HS-5 (cell line): ENCODE measurements around the gene SNX6.
"Not testable (repeated sequence)": the region's sequence is repeated elsewhere in the genome, so short reads cannot be mapped to it uniquely, and the experiment has no call there.

ENCODE experiments used
- DNase-seq: peaks from one replicate; pipeline ENCODE4 v3.0.0-alpha.2; 2012; ENCODE audit warnings: low read depth

The SNX6 gene

DNA sequence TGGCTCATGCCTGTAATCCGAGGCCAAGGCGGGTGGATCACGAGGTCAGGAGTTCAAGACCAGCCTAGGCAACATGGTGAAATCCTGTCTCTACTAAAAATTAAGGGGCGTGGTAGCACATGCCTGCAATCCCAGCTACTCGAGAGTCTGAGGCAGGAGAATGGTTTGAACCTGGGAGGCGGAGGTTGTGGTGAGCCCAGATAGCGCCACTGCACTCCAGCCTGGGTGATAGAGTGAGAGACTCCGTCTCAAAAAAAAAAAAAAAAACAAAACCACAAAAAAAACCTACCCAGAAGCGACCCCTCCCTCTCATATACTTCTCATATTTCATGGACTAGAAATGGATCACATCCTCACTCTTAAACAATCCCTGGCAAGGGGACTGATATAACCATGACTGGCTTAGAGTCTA, 4.4 kb upstream of the SNX6 start:
- not testable (repeated sequence) for DNase-seq

DNA sequence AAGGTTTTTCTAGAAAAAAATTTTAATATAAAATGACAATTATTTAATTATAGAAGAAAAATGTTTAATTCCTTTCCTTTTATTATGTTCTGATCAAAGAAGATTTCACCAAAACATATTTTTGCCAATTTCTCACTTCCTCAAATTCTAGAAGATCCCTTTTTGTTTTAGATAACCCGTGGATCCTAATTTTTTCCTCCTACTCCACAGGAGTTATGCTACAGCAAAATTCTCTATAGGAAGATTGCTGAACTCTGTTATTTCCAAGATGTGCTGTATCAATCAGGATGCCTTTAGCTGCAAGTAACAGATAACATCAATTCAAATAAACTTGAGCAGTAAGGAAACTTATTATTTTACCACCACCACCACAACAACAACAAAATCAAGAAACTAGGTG, 3.8 kb upstream of the SNX6 start:
- no peak for DNase-seq

DNA sequence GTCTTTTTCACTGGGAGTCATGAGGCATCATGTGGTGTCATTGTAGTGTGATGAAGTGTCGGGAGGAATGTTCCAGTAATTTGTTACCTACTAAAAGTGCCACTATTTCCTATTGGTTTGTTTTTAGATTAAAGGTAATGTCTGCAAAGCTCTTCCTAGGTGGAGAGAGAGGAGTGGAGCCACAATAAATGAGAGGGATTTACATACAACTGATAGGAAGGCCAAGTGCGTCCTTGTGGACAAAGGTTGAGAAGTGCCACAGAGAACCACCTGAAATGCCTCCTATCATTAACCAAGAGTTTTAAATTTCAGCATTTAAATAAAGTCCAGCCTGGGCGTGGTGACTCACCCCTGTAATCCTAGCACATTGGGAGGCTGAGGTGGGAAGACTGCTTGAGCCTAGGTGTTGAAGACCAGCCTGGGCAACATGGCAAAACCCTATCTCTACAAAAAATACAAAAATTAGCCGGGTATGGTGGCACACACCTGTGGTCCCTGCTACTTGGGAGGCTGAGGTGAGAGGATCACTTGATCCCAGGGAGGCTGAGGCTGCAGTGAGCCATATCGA, 2.5 kb upstream of the SNX6 start:
- DNase-seq: no peak

DNA sequence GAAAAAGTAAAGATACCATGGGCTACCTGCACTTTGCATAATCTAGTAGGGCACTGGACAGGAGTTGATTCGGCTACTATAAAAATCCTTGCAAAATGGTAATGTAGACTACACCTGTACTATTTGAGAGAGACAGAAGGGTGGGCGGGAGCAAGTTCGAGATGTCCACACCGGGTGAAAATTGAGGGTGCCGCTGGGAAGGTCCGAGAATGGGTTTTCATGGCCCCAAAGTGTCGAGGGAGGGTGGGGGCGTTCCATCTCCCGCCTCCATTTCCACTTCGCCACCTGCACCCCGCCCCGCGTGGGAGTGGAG, 648 bp downstream of the SNX6 start:
- no peak for DNase-seq

DNA sequence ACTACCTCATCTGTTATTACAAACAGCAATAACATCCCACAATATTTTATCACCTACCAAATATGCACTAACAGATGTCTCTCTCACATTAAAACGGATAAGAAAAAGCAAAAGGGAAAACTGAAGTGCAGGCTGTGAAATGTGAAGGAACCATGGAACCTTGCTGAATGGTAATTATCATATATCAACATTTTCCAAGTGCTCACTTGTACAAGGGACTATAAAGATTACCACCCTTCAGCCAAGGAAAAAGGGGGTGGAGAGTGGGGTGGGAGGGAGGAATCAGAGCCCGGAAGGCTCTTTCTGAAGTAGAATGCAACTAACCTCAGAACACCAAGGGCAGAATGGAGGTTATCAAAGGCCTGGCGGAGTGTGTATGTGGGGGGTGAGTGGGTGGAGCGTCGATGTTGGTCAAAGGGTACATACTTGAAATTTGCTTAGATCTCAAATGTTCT, 1.2 kb downstream of the SNX6 start:
- DNase-seq: no peak

DNA sequence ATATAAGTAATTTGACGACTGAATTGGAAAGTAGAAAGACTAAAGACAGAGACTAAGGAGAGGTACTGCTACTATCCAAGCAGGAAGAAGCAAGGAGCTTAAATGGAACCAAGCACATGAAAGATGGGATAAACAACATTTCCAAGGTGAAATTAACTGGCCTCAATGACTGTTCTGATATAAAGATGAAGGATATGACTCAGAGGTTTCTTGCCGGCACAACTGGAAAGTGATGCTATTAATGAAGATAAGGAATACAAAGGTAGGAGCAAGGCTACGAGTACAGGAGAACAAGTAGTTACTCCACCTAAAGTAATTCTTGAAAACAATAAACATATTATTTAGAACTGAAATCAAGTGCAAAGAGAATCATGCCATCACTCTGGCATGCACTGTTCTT, 6.4 kb downstream of the SNX6 start:
- DNase-seq: no peak

DNA sequence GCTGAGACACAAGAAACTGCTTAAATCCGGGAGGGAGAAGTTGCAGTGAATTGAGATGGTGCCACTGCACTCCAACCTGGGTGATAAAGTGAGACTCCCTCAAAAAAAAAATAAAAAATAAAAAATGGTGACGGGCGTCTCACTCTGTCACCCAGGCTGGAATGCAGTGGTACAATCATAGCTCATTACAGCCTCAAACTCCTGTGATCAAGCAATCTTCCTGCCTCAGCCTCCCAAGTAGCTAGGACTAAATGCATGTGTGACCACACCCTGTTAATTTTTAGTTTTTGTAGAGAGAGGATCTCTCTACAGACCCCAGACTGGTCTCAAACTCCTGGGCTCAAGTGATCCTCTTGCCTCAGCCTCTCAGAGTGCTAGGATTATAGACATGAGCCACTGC, 9.1 kb downstream of the SNX6 start:
- DNase-seq: no peak

DNA sequence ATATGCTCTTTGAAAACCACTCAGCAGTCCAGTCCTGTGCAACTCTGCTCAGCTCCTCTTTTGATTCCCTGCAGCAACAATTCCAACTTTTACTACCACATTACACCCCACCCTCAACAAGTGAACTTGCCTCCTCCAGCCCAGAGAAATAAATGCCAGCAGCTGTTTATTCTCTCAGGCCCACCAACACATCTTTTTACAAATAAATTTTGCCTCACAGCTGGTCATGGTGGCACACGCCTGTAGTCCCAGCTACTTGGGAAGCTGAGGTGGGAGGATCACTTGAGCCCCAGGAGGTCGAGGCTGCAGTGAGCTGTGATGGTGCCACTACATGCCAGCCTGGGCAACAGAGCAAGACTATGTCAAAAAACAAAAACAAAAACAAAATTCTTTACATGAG, 9.8 kb downstream of the SNX6 start:
- DNase-seq: no peak

DNA sequence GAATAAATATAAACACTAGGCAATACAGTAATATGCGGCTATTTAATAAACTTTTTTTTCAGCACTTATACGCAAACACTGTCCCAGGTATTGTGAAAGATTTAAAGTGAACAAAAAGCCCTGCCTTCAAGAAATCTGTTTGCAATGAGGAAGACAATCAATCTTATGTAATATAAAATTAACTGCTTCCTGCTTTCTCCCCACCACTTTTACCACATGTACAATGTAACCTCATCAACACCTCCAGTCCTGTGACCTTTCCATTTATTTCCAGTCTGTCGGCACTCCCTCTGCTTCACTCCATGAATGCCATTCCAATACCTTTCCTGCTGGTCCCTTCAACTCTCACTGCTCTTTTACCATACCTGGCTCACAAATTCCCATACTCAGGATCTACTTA, 10.5 kb downstream of the SNX6 start:
- no peak for DNase-seq

DNA sequence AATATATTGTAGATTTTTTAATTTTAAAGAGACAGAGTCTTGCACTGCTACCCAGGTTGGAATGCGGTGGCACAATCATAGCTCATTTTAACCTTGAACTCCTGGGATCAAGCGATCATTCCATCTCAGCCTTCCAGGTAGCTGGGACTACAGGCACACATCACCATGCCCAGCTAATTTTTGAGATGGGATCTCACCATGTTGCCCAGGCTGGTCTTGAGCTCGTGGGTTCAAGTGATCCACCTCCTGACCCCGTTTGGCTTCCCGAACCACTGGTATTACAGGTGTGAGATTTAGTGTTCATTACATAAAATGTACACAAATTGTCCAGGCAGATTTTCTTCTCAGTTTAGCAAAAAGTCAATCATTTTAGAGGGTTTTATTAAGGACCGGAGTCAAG, 13.6 kb downstream of the SNX6 start:
- DNase-seq: no peak

DNA sequence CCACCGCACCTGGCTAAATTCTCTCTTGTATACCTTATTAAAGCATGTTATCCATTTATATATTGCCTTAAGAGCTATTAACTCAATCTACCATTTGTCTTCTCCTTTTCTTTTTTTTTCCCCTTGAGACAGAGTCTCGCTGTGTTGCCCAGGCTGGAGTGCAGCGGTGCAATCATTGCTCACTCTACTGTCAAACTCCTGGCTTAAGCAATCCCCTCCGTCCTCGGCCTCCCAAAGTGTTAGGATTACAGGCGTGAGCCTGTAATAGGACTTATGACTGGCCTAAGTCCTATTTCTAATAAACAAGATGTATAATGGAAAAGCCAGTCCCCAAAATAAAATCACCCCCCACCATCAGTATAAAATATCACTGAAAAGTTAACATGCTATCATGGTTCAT, 14.4 kb downstream of the SNX6 start:
- no peak for DNase-seq

DNA sequence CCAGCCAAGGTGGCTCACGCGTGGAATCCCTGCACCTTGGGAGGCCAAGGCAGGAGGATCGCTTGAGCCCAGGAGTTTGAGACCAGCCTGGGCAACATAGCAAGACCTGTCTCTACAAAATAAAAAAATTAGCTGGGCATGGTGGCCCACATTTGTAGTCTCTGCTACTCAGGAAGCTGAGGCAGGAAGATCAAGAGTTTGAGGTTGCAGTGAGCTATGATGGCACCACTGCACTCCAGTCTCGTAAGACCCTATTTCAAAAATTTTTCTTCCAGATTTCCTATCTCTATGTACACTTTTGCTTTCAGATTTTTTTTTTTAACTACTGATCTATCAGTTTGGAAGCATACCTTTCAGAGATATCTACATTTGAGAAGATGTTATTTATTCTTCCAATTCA, 15.3 kb downstream of the SNX6 start:
- no peak for DNase-seq

DNA sequence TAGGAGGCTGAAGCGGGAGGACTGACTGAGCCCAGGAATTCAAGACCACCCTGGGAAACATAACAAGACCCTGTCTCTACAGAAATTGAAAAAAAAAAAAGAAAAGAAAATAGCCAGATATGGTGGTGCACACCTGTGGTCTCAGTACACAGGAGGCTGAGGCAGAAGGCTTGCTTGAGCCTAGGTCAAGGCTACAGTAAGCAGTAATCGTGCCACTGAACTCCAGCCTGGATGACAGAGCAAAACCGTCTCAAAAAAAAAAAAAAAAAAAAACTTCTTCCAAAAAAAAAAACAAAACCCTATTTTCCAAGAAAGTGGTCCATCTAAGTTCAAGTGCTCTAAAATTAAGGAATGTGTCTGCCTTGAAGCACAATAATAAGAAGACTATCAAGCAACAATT, 19.8 kb downstream of the SNX6 start:
- no peak for DNase-seq

DNA sequence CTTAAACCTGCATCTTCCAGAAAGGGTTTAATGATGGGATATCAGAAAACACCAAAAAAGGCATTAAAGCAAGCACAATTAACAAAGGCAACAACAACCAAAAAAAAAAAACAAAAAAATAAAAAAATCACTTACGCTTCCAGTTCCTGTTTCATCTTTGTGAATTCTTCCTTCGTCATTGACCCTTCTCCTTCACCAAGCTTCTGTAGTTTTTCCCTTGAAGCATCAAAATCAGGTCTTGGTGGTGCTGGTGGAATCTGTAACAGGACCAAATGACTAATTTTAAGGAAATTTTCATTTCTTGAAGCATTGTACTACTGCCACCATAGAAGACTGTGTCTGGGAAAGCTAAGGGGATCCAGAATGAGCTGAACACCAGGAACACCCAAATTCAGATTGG, 24.5 kb downstream of the SNX6 start:
- DNase-seq: no peak

DNA sequence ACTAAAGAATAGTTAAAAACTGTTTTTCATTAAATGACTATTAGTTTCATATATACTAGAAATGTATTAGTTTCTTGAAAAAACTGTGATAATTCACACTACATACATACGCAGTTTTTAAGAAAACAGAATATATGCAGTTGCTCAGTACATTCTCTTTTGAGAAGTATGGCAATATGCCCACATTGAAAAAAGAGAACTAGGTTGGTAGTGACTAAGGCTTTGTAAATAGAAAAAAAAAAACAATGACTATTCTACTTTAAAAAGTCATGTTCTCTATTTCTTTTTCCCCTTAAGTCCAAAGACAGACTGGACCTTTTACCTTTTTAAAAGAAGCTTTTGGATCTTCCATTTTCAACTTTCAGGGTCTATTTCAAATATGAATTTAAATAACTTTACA, 25.0 kb downstream of the SNX6 start:
- no peak for DNase-seq

DNA sequence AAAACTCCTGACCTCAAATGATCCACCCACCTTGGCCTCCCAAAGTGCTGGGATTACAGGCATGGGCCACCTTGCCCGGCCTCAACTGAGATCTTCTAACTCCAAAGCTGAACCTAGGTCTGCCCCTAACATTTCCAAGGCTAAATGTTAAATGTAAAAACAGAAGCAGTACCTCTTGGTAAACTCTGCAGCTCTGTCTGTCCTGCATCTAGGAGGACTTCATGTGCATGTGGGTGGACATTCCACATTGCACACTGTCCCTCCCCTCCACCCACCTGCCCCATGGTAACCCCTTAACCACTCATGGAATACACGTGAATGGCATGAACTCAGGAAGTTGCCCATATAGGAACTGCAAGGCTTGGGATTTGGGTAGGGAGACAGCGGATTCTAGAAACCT, 33.1 kb downstream of the SNX6 start:
- no peak for DNase-seq

DNA sequence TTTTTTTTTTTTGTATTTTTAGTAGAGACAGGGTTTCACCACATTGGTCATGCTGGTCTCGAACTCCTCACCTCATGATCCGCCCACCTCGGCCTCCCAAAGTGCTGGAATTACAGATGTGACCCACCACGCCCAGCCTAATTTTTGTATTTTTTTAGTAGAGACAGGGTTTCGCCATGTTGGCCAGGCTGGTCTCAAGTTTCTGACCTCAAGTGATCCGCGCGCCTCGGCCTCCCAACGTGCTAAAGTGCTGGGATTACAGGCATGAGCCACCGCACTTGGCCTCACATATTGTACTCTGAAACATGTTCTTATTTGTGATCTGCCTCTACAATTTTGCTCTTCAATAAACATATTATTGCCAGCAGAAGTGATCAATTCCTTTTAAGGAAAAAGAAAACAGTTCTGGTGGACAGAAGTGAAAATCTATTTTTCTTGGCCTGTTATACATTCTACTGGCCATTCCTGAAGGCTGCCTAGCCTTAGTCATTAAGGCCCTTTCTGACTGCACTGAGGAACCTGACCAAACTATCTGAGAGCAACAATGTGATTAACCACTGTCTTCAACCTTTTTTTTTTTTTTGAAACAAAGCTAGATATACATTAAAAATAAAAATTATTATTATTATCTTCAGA, 36.1 kb downstream of the SNX6 start:
- no peak for DNase-seq

DNA sequence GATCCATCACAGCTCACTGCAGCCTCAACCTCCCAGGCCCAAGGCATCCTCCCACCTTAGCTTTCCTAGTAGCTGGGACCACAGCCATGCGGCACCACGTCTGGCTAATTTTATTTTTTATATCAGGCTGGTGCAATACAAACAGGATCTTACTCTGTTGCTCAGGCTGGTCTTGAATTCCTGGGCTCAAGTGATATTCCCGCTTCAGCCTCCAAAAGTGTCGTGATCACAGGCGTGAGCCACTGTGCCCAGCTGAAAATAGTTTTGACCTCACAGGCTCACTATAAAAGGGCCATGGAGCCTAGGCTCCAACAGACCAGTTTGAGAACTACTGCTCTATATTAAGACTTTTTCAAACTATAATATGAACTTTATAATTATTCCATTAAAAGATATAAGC, 37.3 kb downstream of the SNX6 start:
- no peak for DNase-seq

DNA sequence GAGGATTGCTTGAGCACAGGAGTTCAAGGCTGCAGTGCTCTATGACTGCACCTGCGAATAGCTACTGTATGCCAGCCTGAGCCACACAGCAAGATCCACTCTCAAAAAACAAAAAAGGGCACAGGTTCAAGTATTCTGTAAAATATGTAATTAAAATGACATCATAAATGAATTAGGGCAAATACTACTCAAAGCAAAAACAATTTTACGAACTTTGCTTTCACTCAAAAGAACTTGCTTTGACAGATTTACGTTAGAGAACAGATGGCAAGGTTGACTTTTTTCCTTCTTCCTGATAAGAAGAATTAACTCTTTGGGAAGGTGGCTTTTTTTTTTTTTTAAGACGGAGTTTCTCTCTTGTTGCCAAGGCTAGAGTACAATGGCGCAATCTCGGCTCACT, 46.4 kb downstream of the SNX6 start:
- DNase-seq: no peak

DNA sequence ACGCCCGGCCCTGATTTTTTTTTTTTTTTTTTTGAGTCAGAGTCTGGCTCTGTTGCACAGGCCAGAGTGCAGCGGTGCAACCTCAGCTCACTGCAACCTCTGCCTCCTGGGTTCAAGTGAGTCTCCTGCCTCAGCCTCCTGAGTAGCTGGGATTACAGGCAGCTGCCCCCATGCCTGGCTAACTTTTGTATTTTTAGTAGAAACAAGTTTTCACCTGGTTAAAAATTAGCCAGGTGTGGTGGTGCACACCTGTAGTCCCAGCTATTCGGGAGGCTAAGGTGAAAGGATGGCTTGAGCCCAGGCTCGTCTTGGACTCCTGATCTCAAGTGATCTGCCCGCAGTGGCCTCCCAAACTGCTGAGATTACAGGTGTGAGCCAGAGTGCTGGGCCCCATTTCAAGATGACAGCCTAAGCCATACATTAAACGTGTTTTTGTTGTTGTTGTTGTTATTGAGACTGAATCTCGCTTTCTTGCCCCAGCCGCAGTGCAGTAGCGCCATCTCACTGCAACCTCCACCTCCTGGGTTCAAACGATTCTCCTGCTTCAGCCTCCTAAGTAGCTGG, 47.7 kb downstream of the SNX6 start:
- no peak for DNase-seq

DNA sequence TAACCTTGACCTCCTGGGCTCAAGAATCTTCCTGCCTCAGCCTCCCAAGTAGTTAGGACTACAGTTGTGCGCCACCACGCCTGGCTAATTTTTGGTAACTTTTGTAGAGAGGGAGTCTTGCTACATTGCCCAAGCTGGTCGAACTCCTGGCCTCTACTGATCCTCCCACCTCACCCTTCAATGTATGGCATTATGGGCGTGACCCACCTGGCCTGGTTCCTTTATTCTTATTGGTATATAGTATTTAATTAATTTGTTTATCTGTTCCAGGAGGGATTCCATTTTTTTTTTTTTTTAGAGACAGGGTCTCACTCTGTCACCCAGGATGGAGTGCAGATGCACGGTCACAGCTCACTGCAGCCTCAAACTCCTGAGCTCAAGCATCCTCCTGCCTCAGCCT, 49.6 kb downstream of the SNX6 start:
- DNase-seq: no peak

DNA sequence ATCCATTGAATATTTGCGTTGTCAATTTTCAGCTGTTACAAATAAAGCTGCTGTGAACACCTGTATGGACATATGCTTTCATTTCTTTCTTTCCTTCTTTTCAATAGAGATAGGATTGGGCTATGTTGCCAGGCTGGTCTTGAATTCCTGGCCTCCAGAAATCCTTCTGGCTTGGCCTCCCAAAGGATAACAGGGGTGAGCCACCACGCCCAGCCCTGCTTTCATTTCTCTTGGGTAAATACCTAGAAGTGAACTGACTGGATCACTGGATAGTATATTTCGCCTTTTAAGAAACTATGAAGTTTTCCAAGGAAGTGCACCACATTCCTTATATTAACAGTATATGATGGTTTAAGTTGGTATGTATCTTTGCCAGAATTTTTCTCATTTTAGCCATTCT, 58.2 kb downstream of the SNX6 start:
- no peak for DNase-seq

DNA sequence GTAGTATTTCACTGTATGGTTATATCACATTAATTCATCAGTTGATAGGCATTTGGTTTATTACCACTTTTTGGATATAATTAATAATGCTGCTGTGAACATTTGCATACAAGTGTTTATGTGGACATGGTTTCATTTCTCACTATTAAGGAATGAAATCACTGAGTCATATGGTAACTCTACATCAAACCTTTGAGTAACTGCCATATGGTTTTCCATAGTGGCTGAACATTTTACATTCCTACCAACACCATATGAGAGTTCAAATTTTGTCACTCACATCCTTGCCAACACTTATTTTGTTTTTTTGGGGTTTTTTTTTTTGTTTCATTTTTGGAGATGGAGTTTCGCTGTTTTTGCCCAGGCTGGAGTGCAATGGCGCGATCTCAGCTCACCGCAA, 60.2 kb downstream of the SNX6 start:
- DNase-seq: no peak

DNA sequence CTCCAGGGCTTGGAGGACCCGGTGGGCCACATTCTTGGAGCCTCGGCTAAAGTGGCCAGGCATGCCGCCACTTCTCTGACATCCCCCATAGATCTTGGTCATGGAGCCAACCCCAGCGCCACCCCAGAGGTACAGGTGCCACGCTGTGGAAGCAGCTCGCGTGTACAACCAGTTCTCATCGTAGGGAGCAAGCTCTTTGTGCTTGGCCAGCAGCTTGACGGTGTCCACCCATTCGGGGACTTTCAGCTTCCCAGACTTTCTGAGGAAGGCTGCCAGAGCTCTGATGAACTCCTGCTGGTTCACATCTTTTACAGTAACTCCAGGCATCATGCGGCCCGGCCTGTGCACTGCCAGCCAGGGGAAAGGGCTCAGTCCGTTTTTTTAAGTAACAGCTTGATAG, 61.1 kb downstream of the SNX6 start:
- DNase-seq: no peak
